Endodermal cell (in vitro differentiated cells): Measurements from ENCODE around the gene CD82. TPM values are rescaled to one million over a fixed set of nuclear protein-coding genes. Genes with fewer than 3 reads are reported as not detected.

ENCODE experiments used
- DNase-seq: peaks from one replicate; pipeline ENCODE4 v3.0.0-alpha.2; 2017
- H3K27ac ChIP-seq: 2 replicates; pipeline ENCODE4 v1.5.1; 2013; ENCODE audit warnings: mild to moderate bottlenecking, low read depth, low read length, moderate library complexity
- H3K27me3 ChIP-seq: 2 replicates; pipeline ENCODE4 v1.6.1; 2013; ENCODE audit warnings: mild to moderate bottlenecking, low read length, moderate library complexity; ENCODE audit not compliant: insufficient read depth, control insufficient read depth, poor library complexity, severe bottlenecking
- H3K36me3 ChIP-seq: 2 replicates; pipeline ENCODE4 v1.7.0; 2013; ENCODE audit warnings: mild to moderate bottlenecking, low read length, moderate library complexity; ENCODE audit not compliant: control insufficient read depth, insufficient read depth
- H3K4me1 ChIP-seq: one replicate; pipeline ENCODE4 v1.7.0; 2013; ENCODE audit warnings: low read length; ENCODE audit not compliant: control insufficient read depth, insufficient read depth
- H3K4me3 ChIP-seq: 2 replicates; pipeline ENCODE4 v1.5.1; 2013; ENCODE audit warnings: mild to moderate bottlenecking, low read length, moderate library complexity
- H3K9ac ChIP-seq: 2 replicates; pipeline ENCODE4 v1.6.1; 2013; ENCODE audit warnings: mild to moderate bottlenecking, low read length, moderate library complexity; ENCODE audit not compliant: poor library complexity, severe bottlenecking; ENCODE audit errors: extremely low read depth
- H3K9me3 ChIP-seq: 2 replicates; pipeline ENCODE4 v1.6.1; 2013; ENCODE audit warnings: mild to moderate bottlenecking, low read length, moderate library complexity; ENCODE audit not compliant: control insufficient read depth
- H3K27ac Mint-ChIP-seq: 2 replicates; pipeline ENCODE4 v1.8.0; 2020; ENCODE audit warnings: mixed read lengths
- H3K27me3 Mint-ChIP-seq: 2 replicates; pipeline ENCODE4 v1.8.0; 2021; ENCODE audit warnings: mild to moderate bottlenecking, mixed read lengths; ENCODE audit not compliant: insufficient read depth
- H3K36me3 Mint-ChIP-seq: 2 replicates; pipeline ENCODE4 v1.8.0; 2020; ENCODE audit warnings: low read depth, mixed read lengths
- H3K4me1 Mint-ChIP-seq: 2 replicates; pipeline ENCODE4 v1.8.0; 2020; ENCODE audit warnings: mixed read lengths
- H3K4me3 Mint-ChIP-seq: 2 replicates; pipeline ENCODE4 v1.8.0; 2020; ENCODE audit warnings: mild to moderate bottlenecking, moderate library complexity, mixed read lengths
- H3K9me3 Mint-ChIP-seq: 2 replicates; pipeline ENCODE4 v1.8.0; 2020; ENCODE audit warnings: mild to moderate bottlenecking, mixed read lengths
- WGBS, 2 experiments: methylation state at CpG; one replicate each; pipeline versions ENCODE4 v1.1.5 to v1.1.7; 2013; ENCODE audit warnings: missing lambda C conversion rate in 2 of 2, mixed read lengths in 1 of 2; ENCODE audit not compliant: insufficient coverage in 1 of 2, insufficient read length in 1 of 2; 5-methylcytosine and 5-hydroxymethylcytosine counted together
- total RNA-seq, 2 donors: library from RNA; stranded (reverse); fragmentation: NEBNext Ultra II Directional in 1 of 2; extraction: Animal tissue kit (Norgen Biotek cat#: 25700) in 1 of 2; gene quantifications; 2 replicates in 1 of 2; 3 replicates in 1 of 2; pipeline ENCODE4 v1.2.1, GENCODE V29; 2021
- TF ChIP-seq, protein P1 (sequence below): fragments of 200-600 bp; sonication (generic); conservative IDR thresholded peaks from 2 replicates; pipeline ENCODE4 v1.5.0; 2021; ENCODE audit warnings: antibody characterized with exemption, mild to moderate bottlenecking

Gene CD82
- total RNA-seq, 2 donors from 2014 or later, result 1.7 to 3.0 TPM

DNA sequence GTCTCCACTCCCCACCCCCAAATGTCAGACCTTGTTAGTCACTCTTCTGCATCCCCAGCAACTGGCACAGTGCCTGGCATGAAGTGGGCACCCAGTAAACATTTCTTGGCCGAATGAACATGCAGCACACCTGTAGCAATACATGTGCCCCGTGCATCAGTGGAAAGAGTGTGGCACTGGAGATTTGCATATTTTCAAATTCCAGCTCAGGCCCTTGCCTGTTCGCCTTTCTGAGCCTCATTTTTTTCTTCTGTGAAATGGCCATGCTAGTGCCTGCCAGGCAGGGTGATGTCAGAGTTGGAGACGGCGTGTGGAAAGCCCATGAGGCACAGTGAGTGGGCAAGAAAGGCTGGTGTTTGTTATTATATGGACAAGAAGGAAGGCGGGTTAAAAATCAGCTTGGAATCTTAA is 38.7 kb downstream of the CD82 start:
- Histone ChIP-seq H3K4me3 (no peak overlapping the region), H3K27ac (no peak overlapping the region), H3K36me3 (no peaks in the 10 kb centered on the region), H3K9me3 (no peaks in the 10 kb centered on the region), H3K27me3 (no peaks in the 10 kb centered on the region), H3K9ac (no peak overlapping the region), H3K4me1 (no peaks in the 10 kb centered on the region)
- H3K4me1 Mint-ChIP-seq, result peaks cover 4% of the 10 kb centered on the region
- no peak overlapping the region for H3K4me3 Mint-ChIP-seq
- TF ChIP-seq, protein P1, sequence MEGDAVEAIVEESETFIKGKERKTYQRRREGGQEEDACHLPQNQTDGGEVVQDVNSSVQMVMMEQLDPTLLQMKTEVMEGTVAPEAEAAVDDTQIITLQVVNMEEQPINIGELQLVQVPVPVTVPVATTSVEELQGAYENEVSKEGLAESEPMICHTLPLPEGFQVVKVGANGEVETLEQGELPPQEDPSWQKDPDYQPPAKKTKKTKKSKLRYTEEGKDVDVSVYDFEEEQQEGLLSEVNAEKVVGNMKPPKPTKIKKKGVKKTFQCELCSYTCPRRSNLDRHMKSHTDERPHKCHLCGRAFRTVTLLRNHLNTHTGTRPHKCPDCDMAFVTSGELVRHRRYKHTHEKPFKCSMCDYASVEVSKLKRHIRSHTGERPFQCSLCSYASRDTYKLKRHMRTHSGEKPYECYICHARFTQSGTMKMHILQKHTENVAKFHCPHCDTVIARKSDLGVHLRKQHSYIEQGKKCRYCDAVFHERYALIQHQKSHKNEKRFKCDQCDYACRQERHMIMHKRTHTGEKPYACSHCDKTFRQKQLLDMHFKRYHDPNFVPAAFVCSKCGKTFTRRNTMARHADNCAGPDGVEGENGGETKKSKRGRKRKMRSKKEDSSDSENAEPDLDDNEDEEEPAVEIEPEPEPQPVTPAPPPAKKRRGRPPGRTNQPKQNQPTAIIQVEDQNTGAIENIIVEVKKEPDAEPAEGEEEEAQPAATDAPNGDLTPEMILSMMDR, result no peak
- no peak overlapping the region for H3K27ac Mint-ChIP-seq
- no peak for DNase-seq
- H3K9me3 Mint-ChIP-seq, result no peaks in the 10 kb centered on the region
- H3K36me3 Mint-ChIP-seq, result no peaks in the 10 kb centered on the region
- H3K27me3 Mint-ChIP-seq, result no peaks in the 10 kb centered on the region
- WGBS, 2 experiments, result 91 to 96% methylated on average over 5 to 6 of the region's 6 CpGs

DNA sequence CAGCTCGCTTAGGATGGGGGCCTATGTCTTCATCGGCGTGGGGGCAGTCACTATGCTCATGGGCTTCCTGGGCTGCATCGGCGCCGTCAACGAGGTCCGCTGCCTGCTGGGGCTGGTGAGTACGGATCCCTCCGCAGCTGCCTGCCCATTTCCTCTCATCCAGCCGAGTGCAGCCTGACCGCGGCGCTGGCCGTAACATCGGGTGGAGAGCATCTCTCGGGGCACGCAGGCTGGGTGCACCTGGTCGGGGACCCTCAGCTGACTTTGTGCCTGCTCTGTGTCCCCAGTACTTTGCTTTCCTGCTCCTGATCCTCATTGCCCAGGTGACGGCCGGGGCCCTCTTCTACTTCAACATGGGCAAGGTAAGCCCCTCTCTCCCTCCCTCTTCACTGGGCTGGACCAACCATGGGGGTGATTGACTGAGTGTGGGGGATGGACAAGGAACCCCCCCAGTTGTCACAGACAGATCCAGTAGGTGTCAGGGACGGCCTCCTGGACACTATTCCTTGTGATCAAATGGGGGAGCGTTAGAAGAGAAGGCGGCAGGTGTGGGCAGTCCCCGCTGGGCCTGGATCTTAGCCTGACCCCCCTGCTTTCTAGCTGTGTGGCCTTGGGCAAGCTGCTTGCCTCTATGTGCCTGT is 39.7 kb downstream of the CD82 start:
- 93 to 96% methylated on average over 20 to 25 of the region's 25 CpGs for WGBS, 2 experiments
- no peak overlapping the region for H3K4me3 Mint-ChIP-seq
- H3K4me1 ChIP-seq, result no peaks in the 10 kb centered on the region
- DNase-seq, result no peak
- H3K36me3 ChIP-seq, result no peaks in the 10 kb centered on the region
- H3K9ac ChIP-seq, result no peak overlapping the region
- no peaks in the 10 kb centered on the region for H3K27me3 ChIP-seq
- H3K36me3 Mint-ChIP-seq, result no peaks in the 10 kb centered on the region
- no peaks in the 10 kb centered on the region for H3K9me3 ChIP-seq
- no peaks in the 10 kb centered on the region for H3K27me3 Mint-ChIP-seq
- H3K9me3 Mint-ChIP-seq, result no peaks in the 10 kb centered on the region
- H3K4me1 Mint-ChIP-seq, result peaks cover 4% of the 10 kb centered on the region
- H3K4me3 ChIP-seq, result no peak overlapping the region
- TF ChIP-seq, protein P1, result no peak
- H3K27ac Mint-ChIP-seq, result no peak overlapping the region
- H3K27ac ChIP-seq, result no peak overlapping the region

DNA sequence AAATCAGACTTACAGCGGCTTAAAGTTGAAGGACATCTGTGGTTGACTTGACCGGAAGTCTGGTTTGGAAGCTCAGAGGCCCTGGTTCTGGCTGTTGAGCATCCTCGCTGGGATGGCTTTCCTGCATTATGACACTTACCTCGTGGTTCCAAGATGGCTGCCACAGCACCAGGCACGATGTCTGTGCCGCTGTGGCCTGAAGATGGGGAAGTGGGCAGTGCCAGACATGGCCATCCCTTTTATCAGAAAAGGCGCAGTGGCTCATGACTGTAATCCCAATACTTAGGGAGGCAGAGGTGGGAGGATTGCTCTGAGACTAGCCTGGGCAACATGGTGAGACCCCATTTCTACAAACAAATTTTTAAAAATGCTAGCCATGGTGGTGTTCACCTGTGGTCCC is 40.5 kb downstream of the CD82 start:
- H3K27ac Mint-ChIP-seq, result no peak overlapping the region

More for the DNA sequence above, 40.5 kb downstream of the CD82 start:
- Mint-ChIP-seq H3K4me1 (peaks cover 4% of the 10 kb centered on the region), H3K27me3 (no peaks in the 10 kb centered on the region), H3K4me3 (no peak overlapping the region), H3K9me3 (no peaks in the 10 kb centered on the region), H3K36me3 (no peaks in the 10 kb centered on the region)
- H3K27ac ChIP-seq, result no peak overlapping the region
- no peak overlapping the region for H3K9ac ChIP-seq
- H3K9me3 ChIP-seq, result no peaks in the 10 kb centered on the region
- no peak overlapping the region for H3K4me3 ChIP-seq
- TF ChIP-seq, protein P1, result no peak
- no peaks in the 10 kb centered on the region for H3K36me3 ChIP-seq
- 95 to 96% methylated on average over 7 of the region's 7 CpGs for WGBS, 2 experiments
- no peaks in the 10 kb centered on the region for H3K27me3 ChIP-seq
- H3K4me1 ChIP-seq, result no peaks in the 10 kb centered on the region
- DNase-seq, result no peak
